HG03432 (cell line): ENCODE data around the gene TPM4.
"Not testable (repeated sequence)": the region's sequence is repeated elsewhere in the genome, so short reads cannot be mapped to it uniquely, and the experiment has no call there.

Experiments
- ATAC-seq: cut with Tn5 transposase; IDR thresholded peaks from one replicate; pipeline ENCODE4 v1.9.1; 2021; ENCODE audit warnings: mild to moderate bottlenecking, moderate library complexity; ENCODE audit not compliant: unreplicated experiment

The TPM4 gene

DNA sequence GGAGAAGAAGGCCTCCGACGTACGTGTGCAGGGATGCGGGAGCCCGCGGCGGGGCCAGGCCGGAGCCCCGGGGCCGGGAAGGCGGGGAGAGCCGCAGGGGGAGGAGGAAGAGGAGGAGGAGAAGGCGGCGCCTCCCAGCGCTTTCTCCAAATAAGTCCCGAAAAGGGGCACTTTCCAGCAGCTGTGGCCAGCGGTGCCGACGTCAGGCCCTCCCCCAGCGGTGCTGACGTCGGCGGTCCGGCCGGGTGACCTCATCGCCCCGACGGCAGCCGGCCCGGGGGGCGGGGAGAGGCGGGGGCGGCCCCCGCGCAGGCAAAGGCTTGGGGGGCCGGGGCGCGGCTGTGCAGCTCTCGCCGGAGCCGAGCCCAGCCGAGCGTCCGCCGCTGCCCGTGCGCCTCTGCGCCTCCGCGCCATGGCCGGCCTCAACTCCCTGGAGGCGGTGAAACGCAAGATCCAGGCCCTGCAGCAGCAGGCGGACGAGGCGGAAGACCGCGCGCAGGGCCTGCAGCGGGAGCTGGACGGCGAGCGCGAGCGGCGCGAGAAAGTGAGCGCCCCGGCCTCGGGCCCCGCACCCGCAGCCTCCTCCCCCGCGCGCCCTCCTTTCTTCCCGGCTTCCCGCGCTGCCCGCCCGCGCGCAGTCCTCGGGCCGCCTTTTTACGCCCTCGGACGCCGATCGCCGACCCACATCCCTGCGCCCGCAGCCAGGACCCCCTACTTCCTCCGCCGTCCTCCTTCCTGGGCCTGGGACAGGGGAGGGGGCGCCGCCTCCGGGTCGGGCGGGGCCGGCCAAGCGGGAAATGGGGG, at the start of gene TPM4:
Gene TPM4, plus strand, starts transcription at position 342 of the 804 bp plus-strand sequence. Its CDS starts 71 bp downstream, at position 413.
- peak; percentile 61 for ATAC-seq

GRCh38 chr19:16026756-16027155, 49.5 kb upstream of the TPM4 start:
- no peak for ATAC-seq

- no peak for ATAC-seq
These were observed 48.8 kb upstream of the TPM4 start for GRCh38 chr19:16027528-16027927.

GRCh38 chr19:16030155-16030554, 46.1 kb upstream of the TPM4 start:
- ATAC-seq, result not testable (repeated sequence)

DNA sequence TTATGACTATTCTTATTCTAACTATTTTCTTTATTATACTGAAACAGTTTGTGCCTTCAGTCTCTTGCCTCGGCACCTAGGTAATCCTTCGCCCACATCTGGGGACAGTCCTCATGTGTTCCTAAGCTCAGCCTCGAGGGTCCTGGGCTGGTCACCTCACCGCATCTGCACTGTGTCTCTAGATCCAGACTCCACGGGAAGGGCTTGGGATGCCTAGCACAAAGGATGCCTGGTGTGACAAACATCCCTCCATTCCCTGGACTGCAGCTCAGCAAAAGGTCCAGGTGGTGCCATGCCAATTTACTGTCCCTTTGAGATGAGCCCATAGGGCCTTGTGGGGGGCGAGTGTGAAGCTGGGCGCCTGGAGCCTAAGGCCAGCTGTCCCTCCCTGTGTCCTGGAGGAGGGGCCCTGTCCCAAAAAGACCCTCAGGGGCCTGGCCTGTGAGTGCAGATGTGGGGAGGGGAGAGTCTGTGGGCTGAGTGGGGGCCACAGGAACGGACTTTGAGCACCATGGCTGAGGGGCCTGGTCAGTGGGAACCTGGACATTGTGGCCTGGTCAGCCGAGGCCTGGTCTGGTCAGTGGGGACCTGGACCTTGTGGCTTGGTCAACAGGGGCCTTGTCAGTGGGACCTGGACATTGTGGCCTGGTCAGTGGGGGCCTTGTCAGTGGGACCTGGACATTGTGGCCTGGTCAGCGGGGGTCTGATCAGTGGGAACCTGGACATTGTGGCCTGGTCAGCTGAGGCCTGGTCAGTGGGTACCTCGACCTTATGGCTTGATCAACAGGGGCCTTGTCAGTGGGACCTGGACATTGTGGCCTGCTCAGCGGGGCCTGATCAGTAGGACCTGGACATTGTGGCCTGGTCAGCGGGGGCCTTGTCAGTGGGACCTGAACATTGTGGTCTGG, 45.1 kb upstream of the TPM4 start:
- ATAC-seq, result no peak

- no peak for ATAC-seq
These were observed 44.5 kb upstream of the TPM4 start for GRCh38 chr19:16031872-16032200.

DNA sequence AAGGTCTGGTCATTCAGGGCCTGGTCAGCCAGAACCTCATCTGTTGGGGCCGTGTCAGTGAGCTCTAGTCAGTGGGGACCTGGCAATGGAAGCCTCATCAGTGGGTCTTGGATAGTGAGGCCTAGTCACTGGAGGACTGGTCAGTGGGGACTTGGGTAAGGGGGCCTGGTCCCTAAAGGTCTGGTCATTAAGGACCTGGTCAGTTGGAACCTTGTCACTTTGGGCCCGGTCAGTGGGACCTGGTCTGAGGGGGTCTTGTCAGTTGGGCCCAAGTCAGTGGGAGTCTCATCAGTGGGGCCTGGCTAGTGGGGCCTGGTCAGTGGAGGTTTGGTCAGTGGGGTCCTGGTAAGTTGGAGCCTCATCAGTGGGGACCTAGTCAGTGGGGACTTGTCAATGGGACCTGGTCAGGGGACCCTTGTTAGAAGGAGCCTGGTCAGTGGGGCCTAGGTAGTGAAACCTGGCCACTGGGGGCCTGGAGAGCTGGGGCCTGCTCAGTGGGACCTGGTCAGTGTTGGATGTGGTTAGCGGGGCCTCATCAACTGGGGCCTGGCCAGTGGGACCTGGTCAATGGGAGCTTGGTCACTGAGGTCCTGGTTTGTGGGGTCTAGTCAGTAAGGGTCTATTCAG, 43.7 kb upstream of the TPM4 start:
- ATAC-seq, result no peak

DNA sequence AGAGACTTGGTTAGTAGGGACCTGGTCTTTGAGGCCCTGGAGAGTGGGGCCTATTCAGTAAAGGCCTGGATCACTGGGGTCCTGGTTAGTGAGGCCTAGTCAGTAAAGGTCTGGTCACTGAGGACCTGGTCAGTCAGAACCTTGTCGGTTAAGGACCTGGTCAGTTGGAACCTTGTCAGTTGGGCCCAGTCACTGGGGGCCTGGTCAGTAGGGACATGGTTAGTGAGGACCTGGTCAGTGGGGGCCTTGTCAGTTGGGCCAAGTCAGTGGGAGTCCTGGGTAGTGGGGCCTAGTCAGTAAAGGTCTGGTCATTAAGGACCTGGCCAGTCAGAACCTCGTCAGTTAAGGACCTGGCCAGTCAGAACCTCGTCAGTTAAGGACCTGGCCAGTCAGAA, 43.2 kb upstream of the TPM4 start:
- ATAC-seq, result no peak

DNA sequence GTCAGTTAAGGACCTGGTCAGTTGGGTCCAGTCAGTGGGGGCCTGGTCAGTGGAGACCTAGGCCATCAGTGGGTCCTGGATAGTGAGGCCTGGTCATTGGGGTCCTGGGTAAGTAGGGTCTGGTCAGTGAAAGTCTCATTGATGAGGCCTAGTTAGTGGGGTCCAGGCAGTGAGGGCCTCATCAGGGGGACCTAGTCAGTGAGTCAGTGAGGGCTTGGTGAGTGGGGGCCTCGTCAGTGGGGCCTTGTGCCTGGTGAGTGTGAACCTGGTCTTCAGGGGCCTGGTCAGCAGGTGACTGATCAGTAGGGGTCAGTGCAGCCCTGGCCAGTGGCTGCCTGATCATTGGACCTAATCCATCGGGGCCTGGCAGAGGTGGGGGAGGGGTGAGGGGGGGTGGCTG, 42.6 kb upstream of the TPM4 start:
- no peak for ATAC-seq

- ATAC-seq, result no peak
These were observed 42.1 kb upstream of the TPM4 start for GRCh38 chr19:16034180-16034579.

DNA sequence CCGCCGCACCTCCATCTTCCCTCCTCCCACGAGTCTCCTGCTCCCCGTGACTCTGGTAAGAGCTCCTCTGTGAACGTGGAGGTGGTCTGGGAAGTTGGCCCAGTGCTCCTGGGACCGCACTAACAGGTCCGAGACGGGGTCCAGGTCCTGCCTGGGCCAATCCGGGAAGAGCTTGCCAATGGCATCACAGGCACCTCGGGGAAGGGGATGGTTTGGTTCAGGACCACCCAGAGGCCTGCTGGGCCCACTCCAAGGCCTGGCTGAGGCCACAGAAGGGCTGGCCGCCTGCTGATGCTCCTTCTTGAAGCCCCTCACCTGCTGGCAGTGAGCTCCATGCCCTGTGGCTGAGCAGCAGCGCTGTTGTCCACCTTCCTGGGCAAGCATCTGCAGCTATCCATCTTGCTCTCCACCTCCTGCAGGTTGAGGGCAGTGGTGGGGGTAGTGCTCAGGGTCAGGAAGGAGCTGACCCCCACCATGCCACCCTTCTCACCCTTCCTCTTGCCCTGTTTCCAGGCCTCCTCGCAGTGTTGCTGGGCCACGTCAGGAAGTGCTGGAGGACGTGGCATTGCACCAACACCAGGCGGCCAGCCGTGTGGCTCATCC, 41.2 kb upstream of the TPM4 start:
- ATAC-seq, result no peak

DNA sequence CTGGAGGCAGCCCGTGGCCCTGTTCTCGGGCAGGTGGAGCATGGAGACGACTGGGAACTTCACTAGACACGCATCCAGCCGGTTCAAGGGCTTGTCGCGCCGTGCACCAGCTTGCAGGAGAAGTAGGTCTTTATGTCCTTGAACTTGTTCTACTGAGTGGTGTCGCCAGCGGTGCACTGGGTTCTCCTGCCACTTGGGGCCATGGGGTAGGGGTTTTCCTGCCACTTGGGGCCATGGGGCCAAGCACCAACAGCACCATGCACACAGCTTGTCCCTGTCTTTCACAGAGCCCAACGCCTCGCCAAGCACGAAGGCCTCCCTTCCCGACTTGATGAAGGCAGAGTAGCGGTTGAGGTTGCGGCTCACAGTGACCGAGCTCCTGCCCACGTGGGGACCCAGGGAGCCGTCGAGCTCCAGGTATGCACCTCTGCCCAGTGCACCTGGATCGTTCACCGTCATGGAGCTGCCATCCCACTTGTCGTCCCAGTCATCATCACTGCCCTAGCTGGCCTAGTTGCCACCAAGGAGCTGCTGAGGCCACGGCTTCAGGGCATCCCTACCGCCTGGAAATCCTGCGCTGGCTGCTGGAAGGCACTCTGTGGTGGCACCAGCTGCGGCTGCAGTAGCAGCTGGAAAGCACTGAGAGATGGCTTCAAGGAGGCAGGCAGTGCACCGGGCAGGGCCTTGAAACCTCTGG, 40.5 kb upstream of the TPM4 start:
- no peak for ATAC-seq

DNA sequence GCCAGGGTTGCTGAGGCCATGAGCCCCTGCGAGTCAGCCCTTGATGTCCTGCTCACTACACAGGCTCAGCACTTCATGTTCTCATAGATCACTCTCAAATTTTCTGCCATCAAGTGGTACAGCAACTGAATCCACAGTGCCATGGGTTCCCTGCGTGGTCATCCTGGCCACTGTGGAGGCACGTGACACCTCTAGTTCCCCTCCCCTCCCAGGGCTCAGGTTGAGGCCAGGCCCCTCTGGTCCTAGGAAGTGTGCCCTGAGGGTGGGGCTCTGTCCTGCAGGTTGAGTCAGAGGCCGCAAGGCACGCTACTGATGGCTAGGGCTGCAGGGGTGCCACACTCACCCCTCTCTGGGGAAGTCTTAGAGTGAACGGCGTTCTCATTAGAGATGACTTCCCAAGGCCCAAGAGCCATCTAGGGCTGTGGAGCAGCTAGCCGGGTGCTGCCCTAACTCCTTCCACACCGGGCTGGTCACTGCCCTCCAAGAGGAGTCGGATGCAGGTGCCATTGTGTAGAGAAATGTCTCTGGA, 39.8 kb upstream of the TPM4 start:
- ATAC-seq, result no peak

- no peak for ATAC-seq
These were observed 39.4 kb upstream of the TPM4 start for GRCh38 chr19:16036941-16037340.

GRCh38 chr19:16037424-16038195, 38.7 kb upstream of the TPM4 start:
- ATAC-seq, result no peak

DNA sequence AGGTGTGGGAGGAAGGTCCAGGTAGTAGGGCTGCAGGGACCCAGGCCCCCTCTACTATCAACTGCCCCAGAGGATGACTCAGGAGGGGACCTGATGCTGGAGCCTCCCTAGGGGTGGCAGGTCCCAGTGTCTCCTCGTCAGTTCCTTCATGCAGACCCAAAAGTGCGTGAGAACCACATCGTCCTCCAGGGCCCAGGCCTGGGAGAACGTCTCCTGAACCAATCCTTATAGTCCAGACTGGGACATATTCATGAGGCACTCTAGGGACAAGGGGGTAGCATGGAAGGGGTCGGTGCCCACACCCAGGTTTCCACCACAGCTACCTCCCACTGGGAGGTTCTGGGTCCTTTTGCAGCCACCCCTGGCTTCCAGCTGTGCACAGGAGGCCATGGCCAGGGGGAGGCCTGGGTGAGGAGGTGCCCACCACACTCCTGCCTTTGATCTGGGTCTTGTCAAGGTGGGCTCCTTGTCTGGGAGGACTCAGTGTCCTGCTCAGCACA, 38.0 kb upstream of the TPM4 start:
- no peak for ATAC-seq

DNA sequence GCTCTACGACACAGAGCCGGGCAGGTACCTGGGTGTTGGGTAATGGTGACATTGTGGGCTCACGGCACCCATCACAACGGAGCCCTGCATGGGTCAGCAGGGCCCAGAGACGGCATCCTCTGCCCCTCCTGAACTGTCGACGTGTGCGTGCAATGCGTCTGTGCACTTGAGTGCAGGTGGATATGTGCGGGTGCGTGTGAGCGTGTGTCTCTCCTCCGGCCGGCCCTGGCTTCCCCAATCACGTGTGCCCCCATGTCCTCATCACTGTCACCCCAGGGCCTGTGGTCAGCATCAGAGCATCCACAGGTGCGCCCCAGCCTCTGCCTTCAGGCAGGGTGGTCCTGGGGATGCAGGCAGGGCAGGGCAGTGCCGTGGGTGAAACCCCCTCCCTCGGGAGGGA, 37.2 kb upstream of the TPM4 start:
- ATAC-seq, result no peak

DNA sequence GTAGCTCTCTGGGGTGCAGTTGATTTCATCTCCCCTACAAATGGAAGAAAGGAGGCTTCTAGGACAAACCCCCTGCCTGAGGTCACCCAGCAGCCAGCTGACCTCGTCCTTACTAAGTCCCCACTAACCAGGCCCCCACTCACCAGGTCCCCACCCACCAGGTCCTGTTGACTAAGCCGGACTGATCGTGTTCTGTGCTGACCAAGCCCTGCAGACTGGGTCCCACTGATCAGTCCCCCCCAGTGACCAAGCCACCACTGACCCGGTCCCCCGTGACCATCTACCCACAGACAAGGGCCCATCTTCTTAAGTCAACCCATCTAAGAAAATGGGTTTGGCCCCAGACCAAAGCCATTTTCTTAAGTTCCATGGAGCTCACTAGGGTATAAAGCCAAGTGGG, 36.8 kb upstream of the TPM4 start:
- no peak for ATAC-seq

- no peak for ATAC-seq
These were observed 35.7 kb upstream of the TPM4 start for GRCh38 chr19:16040642-16041041.
